ENCODE measurements around the gene HIGD1B. TPM values are rescaled to one million over a fixed set of nuclear protein-coding genes. Genes with fewer than 3 reads are reported as not detected.

Gene HIGD1B
- polyA plus RNA-seq, 3 donors = 0.61 to 1.3 (median 1.1) TPM

DNA sequence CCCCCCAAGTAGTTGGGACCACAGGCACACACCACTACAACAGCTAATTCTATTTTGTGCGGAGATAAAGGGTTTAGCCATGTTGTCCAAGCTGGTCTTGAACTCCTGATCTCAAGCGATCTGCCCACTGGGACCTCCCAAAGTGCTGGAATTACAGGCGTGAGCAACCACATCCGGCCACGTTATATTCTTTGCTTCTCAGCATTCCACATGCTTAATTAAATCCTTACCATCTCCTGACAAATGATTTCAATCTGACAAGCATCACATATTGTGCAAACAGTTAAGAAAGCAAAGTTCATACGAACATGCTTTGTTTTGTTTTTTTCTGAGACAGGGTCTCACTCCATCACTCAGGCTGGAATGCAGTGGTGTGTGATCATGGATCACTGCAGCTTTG lies 18.2 kb downstream of the HIGD1B start:
- DNase-seq (ENCODE audit: extremely low read depth in 1 of 11, low read depth in 9 of 11, low spot score in 4 of 11) = no peak

DNA sequence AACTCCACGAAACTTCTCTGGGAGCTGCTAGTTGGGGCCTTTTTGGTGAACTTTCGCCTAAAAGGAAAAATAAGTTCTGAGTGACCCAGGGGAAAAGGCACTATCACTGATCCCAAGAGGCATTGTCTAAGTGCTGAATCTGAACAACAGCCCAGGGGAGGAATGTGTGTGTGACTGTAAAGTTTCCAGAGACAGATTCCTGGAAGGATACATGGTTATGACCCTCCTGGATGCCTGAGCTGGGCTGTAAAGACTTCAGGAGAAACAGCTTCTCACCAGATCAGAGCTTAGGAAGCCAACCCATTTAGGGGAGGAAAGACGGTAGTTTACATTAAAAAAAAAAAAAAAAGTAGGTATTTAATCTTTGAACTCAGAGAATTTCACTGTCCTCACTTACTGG lies 20.2 kb downstream of the HIGD1B start:
- no peak for DNase-seq (ENCODE audit: extremely low read depth in 1 of 11, low read depth in 9 of 11, low spot score in 4 of 11)

DNA sequence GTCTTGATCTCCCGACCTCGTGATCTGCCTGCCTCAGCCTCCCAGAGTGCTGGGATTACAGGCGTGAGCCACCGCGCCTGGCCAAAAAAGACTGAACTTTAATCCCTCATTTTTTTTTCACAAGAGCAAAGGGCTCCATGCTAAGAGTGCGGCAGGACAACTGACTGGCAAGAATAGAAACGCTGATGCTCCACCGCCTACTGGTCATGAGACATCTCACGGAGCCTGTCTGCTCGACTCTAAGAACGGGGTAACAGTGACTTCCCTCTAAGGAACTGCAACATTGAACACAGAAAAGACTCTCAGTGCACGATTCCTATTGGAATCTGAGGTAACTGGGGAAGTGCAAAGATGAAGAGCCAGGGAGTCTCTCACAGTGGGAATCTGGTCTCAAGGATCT lies 23.9 kb downstream of the HIGD1B start:
- DNase-seq (ENCODE audit: extremely low read depth in 1 of 11, low read depth in 9 of 11, low spot score in 4 of 11) = no peak

DNA sequence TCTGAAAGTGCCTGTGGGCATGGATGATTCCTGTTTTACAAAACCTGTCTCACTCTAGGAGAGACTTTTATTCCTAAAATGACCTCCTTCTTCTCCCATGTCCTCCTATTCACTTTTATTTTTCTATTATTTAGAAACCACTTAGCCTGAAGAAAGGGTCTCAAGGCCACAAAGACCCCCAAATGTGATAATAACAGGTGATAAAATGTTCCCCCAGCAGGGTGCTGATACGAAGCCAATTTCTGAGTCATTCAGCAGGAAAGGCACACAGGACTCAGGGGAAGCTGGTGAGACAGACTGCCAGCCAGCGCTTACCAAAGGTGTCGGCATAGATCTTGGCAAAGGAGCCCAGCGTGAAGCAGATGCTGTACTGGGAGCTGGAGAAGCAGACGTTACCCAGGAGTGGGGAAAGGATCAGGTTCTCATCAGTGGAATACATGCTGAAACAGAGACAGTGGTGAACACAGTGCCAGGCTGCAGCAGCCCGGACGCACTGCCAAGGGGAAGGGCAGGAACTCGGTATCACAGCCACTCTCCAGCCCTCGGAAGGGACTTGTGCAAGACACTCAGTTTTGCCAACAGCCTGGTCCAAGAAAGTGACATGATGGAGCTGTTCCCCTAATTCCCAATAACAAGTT lies 24.6 kb downstream of the HIGD1B start:
- no peak for DNase-seq (ENCODE audit: extremely low read depth in 1 of 11, low read depth in 9 of 11, low spot score in 4 of 11)

DNA sequence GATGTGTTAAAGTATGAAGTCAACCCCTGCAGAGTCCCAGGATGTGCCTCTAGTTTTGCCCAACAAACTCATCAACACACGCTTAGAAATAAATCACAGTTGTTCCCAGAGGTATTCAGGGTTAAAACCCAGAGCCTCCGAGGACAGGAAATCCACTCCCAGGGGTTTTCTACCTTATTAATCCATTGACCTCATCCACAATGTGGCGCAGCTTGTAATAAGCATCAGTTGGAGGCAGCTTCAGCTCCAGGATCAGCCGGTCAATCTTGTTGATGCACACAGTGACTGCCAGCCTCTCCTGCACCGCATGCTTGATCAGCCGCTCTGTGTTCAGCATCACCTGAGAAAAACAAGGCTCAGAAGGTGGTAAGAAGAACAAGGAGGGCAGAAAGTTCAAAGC lies 28.1 kb downstream of the HIGD1B start:
- DNase-seq (ENCODE audit: extremely low read depth in 1 of 11, low read depth in 9 of 11, low spot score in 4 of 11) = no peak

DNA sequence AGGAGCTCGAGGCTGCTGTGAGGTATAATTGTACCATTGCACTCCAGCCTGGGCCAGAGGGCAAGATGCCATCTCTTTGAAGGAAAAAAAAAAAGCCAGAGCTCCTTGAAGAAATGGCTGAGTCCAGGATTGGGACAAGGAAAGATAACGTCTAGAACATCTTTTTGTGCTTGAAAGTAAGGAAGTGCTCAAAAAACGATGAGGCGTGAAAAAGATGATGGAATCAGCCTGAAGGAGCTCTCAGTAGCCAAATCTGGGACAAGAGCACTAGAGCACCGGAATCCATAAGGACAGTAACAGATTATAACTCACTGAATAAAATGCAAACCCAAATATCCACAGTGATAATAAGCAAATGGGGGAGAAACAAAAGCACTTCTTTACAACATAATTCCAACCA lies 29.4 kb downstream of the HIGD1B start:
- DNase-seq (ENCODE audit: extremely low read depth in 1 of 11, low read depth in 9 of 11, low spot score in 4 of 11) = no peak

DNA sequence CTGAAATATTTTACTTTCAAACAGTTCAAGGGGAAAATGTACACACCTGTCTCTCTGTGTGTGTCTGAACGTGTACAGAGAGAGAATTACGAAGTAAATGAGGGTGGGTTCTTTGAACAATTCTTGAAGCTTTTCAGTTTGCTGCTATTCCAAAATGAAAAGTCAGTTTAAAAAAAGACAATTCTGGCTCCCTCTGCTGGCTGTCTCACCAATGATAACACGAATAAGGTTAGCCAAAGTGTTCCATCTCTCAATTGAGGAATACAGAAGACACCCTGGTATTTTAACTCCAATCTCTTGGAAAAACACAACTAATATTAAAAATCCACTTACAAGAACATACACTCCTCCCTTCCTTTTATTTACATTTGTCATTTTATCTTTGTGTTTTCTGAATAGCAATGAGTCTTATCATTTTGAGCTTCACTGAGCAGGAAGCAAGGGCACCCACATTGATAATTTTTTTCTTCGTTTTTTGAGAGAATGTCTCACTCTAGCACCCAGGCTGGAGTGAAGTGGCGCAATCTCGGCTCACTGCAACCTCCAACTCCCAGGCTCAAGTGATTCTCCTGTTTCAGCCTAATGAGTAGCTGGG lies 31.0 kb downstream of the HIGD1B start:
- peak in 2 of 11 donors; percentile 18 to 23 for DNase-seq (ENCODE audit: extremely low read depth in 1 of 11, low read depth in 9 of 11, low spot score in 4 of 11)

DNA sequence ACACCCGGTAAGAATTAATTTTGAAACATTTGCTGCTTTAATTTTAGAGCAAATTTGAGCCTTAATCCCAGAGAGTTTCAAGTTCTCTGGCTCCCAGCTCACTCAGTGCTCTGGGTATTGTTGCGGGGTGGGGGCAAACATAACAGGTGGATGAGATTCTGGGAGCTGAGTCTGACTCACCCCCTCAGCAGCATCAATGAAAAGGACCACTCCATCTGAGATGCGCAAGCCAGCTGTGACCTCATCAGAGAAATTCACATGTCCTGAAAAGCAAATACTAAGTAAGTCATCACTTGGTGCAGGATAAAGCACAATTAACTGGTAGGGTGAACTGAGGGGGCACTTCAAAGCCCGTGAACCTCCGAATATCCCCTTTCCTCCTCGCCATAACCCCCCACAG lies 31.7 kb downstream of the HIGD1B start:
- no peak for DNase-seq (ENCODE audit: extremely low read depth in 1 of 11, low read depth in 9 of 11, low spot score in 4 of 11)

DNA sequence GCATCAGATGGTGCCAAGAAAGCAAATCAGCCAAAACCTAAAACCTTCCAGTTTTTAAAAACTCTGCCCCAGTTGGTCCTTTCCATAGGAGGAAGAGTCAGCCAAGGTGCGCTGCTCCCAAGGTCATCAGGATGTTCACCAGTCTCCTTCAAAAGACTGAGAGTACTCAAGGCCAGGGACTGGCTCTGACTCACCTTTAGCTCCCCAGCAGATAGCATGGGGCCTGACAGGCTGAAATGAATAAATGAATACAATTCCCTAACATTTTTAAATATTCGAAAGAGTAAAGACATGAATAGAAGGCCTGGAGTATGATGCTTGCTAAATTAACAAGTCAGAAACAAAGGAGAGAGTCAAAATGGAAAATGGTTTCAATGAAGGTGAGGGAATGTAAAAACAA lies 32.4 kb downstream of the HIGD1B start:
- no peak for DNase-seq (ENCODE audit: extremely low read depth in 1 of 11, low read depth in 9 of 11, low spot score in 4 of 11)

DNA sequence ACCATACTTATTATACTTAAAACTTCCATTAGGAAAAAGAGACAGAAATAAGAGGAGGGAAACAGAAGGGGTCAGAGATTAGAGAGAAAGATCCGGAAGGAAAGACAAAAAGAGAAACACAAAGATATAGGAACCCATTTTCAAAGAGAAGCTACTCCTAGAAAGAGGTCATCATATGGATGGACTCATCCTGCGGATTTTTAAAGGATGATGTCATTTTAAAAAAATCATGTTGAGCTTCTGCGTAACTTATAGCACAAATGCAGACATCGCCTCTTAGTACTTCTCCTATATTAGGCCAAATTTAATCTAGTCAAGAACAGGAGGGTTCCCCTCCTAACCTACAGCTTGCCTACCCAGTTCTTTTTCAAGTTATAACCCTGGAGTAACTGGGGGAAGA lies 33.5 kb downstream of the HIGD1B start:
- DNase-seq (ENCODE audit: extremely low read depth in 1 of 11, low read depth in 9 of 11, low spot score in 4 of 11) = no peak

DNA sequence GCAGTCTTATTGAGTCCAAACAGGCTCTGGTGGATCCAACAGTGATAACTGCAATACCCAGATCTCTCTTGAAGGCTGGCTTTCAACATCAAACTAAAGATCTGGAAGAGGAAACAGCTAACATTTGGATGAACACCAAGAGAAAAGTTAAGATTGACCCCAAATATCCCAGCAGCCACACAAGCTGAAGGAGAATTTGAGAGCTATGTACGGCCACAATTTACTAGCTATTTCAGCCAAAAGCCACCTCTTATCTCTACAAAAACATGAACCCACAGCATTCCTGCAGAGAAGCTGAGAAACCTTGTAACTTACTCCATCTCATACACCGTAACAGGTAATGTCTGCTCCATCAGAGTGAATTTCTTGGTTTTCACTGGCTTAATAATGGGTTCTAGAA lies 37.3 kb downstream of the HIGD1B start:
- DNase-seq (ENCODE audit: extremely low read depth in 1 of 11, low read depth in 9 of 11, low spot score in 4 of 11) = no peak

DNA sequence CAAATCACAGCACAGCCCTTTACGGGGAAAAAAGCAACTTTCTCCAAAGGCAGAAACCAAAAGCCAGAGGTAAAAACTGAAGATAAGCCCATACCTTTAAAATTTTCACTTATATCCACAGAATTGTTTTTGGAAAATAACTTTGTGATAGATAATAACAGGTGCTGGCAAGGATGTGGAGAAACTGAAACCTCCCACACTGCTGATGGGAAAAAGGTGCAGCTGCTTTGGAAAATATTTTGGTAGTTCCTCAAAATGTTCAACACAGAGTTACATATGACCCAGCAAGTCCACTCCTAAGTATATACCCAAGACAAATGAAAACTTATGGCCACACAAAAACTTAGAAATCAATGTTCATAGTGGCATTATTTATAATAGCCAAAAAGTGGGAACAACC lies 39.3 kb downstream of the HIGD1B start:
- no peak for DNase-seq (ENCODE audit: extremely low read depth in 1 of 11, low read depth in 9 of 11, low spot score in 4 of 11)

DNA sequence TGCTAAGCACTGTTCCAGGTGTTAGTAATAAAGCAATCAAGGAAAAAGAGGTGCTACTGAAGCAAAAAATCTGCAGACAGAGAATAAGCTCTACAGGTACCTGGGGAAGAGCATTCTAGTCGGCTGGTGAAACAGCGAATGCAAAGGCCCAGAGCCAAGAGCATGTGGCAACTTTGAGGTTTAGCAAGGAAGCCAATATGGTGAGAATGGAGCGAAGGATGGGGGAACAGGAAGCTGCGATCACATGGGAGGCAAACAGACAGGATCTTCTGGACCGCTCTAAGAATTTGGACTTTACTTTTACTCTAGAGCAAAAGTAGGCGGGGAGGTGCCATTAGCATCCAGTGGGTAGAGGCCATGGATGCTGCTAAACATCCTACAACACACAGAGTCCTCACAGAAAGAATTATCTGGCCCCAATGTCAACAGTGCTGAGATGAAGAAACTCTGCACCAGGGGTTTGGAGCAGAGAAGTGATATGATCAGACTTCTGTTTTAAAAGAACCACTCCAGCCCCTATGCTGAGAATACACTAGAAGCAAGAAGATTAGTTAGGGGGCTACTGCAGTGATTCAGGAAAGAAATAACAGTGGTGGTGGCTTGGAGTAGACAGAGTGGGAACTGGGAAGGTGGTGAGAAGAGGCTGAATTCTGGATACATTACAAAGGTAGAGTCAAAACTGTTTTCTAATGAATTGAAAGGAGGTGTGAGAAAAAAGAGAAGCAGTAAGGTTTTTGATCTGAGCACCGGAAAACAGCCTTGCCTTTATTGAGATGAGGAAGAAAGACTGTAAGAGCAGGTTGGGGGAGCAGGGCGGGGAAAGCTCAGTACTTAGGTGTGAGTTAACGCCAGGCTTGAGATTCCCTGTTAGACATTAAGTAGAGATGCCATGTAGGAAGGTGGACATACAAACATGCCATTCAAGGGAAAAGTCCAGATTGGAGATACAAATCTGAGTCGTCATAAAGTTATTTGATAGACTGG lies 40.6 kb downstream of the HIGD1B start:
- no peak for DNase-seq (ENCODE audit: extremely low read depth in 1 of 11, low read depth in 9 of 11, low spot score in 4 of 11)

DNA sequence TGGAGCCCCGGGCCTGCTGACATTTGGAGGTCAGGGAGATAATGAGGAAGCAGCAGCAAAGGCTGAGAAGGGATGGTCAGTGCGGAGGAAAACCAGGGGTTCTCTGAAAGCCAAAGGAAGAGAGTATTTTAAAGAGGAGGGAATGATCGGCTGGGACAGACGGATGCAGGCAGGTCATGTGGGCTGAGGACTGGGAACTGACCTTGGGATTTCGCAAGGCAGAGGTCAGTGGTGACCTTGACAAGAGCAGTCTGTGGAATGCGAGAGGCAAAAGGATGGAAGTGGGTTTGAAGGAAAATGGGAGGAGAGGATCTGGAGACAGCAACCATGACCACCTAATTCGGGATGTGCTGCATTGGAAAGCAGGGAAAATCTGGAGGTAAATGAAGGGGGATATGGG lies 41.3 kb downstream of the HIGD1B start:
- DNase-seq (ENCODE audit: extremely low read depth in 1 of 11, low read depth in 9 of 11, low spot score in 4 of 11) = no peak

DNA sequence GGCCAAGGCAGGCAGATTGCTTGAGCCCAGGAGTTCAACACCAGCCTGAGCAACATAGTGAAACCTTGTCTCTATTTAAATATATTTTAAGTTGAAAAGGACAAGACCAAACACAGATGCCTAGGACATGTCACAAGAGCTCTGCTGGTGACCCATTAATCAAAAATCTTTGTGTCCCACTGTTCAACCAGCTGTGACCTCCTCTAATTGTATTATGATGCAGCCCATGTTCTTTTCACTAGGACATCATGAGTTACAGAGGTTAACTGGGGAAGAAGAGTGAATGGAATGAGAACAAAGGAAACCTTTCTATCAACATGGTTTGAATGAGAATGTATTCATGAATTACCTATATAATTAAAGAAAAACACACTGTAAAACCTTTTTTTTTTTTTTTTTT lies 44.6 kb downstream of the HIGD1B start:
- no peak for DNase-seq (ENCODE audit: extremely low read depth in 1 of 11, low read depth in 9 of 11, low spot score in 4 of 11)

DNA sequence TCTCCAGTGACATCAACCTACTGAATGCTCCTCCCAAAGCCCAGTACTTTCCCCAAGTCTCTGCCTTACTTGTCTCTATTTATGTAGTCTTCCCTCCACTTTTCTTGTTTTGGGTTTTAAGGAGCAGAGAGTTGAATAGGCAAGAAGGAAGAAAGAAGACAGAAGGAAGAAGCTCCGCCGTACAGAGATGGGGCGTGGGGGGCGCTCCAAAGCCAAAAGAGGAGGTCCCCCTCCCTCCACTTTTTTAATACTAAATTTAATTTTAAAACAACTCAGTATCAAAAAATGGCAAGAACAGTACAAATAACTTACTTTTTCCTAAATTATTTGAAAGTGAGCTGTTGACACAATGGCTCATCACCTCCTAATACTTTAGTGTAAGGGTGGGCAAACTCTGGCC lies 47.0 kb downstream of the HIGD1B start:
- no peak for DNase-seq (ENCODE audit: extremely low read depth in 1 of 11, low read depth in 9 of 11, low spot score in 4 of 11)

DNA sequence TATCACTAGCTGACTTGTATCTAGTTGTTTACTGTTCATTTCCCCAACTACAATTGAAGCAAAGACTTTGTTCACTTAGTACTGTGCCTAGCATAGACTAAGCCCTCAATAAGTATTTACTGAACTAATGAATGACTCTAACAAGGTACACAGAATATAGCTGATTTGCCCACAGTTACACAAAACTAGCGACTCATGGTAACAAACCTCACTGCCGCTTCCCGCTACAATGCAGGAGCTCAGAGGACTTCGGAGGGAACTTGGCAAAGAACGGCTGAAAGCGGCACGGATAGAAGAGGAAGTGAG lies 51.0 kb downstream of the HIGD1B start:
- DNase-seq (ENCODE audit: extremely low read depth in 1 of 11, low read depth in 9 of 11, low spot score in 4 of 11) = no peak

DNA sequence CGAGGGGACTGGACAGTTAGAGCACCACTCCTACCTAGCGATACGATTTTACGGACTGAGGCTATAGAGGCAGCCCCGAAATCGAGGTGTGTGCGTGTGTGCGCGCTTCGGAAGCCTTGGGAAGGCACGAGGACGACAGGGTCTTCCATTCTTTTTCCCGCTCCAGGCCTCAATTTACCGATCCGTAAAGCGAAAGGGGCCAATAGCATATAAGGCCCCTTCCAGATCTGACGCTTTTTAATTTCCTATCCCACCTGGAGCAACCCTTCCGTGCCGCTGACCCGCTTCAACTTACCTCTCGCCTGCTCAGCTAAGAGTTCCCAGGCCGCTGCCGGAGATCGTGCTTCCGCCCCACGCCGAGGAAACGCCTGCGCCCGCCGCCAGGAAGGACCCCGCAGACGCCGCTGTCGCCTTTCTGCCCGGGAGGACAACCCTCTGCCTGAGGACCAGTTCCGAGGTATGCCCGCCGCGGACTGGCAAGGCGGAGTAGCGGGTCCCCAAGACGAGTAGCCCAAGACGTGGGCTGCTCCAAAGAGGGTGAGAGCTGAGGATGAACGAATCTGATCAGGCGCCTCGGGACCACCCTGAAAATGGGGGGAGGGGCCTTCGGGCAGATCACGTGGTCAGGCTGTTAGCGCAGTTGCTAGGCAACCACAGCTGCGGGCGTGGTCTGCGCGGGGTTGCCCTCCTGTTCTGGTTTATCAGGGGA lies 51.5 kb downstream of the HIGD1B start, which contains the start of gene EFTUD2:
TSS of gene EFTUD2 (minus strand) at position 372 of the 709 bp plus-strand sequence. CDS start 4,924 bp downstream, outside the sequence.
- DNase-seq (ENCODE audit: extremely low read depth in 1 of 11, low read depth in 9 of 11, low spot score in 4 of 11) = peak; percentile 75 to 94 (median 88)
